Stimulated activated CD8-positive, alpha-beta memory T cell treated with anti-CD3 and anti-CD28 coated beads, Interleukin-4, amount 100 ng/mL, for 1 hour (primary cell): ENCODE data around the gene TEX30.

Experiments
- DNase-seq, 2 donors: peaks; one replicate each; pipeline ENCODE4 v3.0.0-alpha.2; 2020; ENCODE audit warnings: low read depth in 2 of 2, low spot score in 1 of 2

The TEX30 gene

DNA sequence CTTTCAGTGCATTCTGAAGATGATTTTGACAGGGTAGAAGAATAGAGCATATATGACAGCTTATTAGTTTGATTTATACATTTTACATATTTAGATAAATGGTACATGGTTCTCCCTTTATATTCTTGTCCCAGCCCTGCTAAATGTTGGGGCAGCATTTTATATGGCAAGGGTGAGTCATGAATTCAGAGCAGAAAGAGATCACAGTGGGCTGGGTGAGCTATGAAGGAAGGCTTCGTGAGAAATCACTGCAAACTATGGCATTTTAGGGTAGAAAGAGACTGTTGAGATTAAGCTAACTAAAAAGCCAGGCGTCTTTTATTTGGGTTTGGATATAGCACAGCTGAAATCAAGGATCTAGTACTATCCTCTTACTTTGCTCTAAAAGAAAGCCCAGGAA, 54.8 kb downstream of the TEX30 start:
- no peak for DNase-seq
